Osteoblast (primary cell): ENCODE measurements around the gene CPA1. TPM values are rescaled to one million over a fixed set of nuclear protein-coding genes. Genes with fewer than 3 reads are reported as not detected.
A peak's percentile ranks its signal among the peaks of the same experiment; 100 is the strongest.

ENCODE experiments used
- DNase-seq: peaks from one replicate; pipeline ENCODE4 v3.0.0; 2011; ENCODE audit warnings: low spot score, mixed read lengths; ENCODE audit not compliant: insufficient read length; ENCODE audit errors: missing footprints
- H2AFZ ChIP-seq: 2 replicates; pipeline ENCODE4 v1.6.0; 2011; ENCODE audit warnings: mild to moderate bottlenecking, low read length
- H3K27ac ChIP-seq: 2 replicates; pipeline ENCODE4 v1.5.1; 2011; ENCODE audit warnings: mild to moderate bottlenecking, low read depth, low read length, moderate library complexity
- H3K27me3 ChIP-seq: 2 replicates; pipeline ENCODE4 v1.6.0; 2012; ENCODE audit warnings: mild to moderate bottlenecking, control low read depth, inconsistent platforms, low read length, moderate library complexity; ENCODE audit not compliant: insufficient read depth
- H3K36me3 ChIP-seq: 2 replicates; pipeline ENCODE4 v1.5.1; 2011; ENCODE audit warnings: mild to moderate bottlenecking, low read length, control low read depth, moderate library complexity; ENCODE audit not compliant: insufficient read depth
- H3K4me1 ChIP-seq: 2 replicates; pipeline ENCODE4 v1.5.1; 2011; ENCODE audit warnings: mild to moderate bottlenecking, low read length, control low read depth, moderate library complexity; ENCODE audit not compliant: insufficient read depth
- H3K4me2 ChIP-seq: 2 replicates; pipeline ENCODE4 v1.6.0; 2011; ENCODE audit warnings: mild to moderate bottlenecking, low read length; ENCODE audit not compliant: insufficient read depth
- H3K4me3 ChIP-seq: fragments of 200-600 bp; sonication (generic); 3 replicates; pipeline ENCODE4 v1.5.1; 2012; ENCODE audit warnings: mild to moderate bottlenecking, low read length, inconsistent platforms; ENCODE audit not compliant: insufficient read depth
- H3K79me2 ChIP-seq: 2 replicates; pipeline ENCODE4 v1.6.0; 2012; ENCODE audit warnings: mild to moderate bottlenecking, low read length, control low read depth, inconsistent platforms; ENCODE audit not compliant: insufficient read depth
- H3K9me3 ChIP-seq: 2 replicates; pipeline ENCODE4 v1.5.1; 2011; ENCODE audit warnings: low read depth, low read length, control low read depth
- H4K20me1 ChIP-seq: 2 replicates; pipeline ENCODE4 v1.6.0; 2012; ENCODE audit warnings: mild to moderate bottlenecking, low read length, control low read depth; ENCODE audit not compliant: insufficient read depth
- total RNA-seq: library from RNA; depleted of rRNA; stranded (reverse); fragments of >200 nt; gene quantifications from 2 replicates; pipeline ENCODE4 v1.2.3, GENCODE V29; 2012
- TF ChIP-seq, protein P1 (sequence below): IDR thresholded peaks from 2 replicates; pipeline ENCODE4 v1.5.1; 2011; ENCODE audit warnings: mild to moderate bottlenecking, low read depth, low read length, moderate library complexity; ENCODE audit errors: extremely low read depth

CPA1 gene
- total RNA-seq, 1 donor, result 1.1 TPM

DNA sequence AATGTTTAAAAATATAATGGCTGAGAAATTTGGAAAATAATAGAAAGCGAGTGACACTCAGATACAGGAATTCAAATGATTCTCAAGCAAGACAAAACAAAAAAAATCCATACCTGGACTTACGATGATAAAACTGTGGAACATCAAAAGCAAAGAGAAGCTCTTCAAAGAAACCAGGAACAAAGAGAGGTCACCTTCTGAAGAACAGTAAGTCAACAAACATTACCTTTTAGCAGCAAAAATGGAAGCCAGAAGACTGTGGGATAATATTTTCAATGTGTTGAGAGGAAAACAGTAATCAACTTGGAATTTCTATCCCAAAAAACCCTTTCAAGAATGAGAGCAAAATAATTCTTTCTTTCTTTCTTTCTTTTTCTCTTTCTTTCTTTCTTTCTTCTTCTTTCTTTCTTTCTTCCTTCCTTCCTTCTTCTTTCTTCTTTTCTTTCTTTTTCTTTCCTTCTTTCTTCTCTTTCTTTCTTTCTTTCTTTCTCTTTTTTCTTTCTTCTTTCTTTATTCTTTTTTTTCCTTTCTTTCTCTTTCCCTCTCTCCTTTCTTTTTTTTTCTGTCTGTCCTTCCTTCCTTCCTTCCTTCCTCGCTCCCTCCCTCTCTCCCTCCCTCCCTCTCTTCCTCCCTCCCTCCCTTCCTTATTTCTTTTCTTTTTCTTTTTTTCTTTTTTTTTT is 37.5 kb upstream of the CPA1 start:
- H3K27me3 ChIP-seq, result no peaks in the 10 kb centered on the region
- no peaks in the 10 kb centered on the region for H3K4me1 ChIP-seq
- no peaks in the 10 kb centered on the region for H4K20me1 ChIP-seq
- no peak overlapping the region for H3K27ac ChIP-seq
- H3K4me3 ChIP-seq, result no peak overlapping the region
- H3K79me2 ChIP-seq, result no peaks in the 10 kb centered on the region
- TF ChIP-seq, protein P1, sequence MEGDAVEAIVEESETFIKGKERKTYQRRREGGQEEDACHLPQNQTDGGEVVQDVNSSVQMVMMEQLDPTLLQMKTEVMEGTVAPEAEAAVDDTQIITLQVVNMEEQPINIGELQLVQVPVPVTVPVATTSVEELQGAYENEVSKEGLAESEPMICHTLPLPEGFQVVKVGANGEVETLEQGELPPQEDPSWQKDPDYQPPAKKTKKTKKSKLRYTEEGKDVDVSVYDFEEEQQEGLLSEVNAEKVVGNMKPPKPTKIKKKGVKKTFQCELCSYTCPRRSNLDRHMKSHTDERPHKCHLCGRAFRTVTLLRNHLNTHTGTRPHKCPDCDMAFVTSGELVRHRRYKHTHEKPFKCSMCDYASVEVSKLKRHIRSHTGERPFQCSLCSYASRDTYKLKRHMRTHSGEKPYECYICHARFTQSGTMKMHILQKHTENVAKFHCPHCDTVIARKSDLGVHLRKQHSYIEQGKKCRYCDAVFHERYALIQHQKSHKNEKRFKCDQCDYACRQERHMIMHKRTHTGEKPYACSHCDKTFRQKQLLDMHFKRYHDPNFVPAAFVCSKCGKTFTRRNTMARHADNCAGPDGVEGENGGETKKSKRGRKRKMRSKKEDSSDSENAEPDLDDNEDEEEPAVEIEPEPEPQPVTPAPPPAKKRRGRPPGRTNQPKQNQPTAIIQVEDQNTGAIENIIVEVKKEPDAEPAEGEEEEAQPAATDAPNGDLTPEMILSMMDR, result no peak
- no peaks in the 10 kb centered on the region for H3K36me3 ChIP-seq
- H3K9me3 ChIP-seq, result no peaks in the 10 kb centered on the region
- no peak overlapping the region for H3K4me2 ChIP-seq
- H2AFZ ChIP-seq, result no peak overlapping the region
- no peak for DNase-seq

DNA sequence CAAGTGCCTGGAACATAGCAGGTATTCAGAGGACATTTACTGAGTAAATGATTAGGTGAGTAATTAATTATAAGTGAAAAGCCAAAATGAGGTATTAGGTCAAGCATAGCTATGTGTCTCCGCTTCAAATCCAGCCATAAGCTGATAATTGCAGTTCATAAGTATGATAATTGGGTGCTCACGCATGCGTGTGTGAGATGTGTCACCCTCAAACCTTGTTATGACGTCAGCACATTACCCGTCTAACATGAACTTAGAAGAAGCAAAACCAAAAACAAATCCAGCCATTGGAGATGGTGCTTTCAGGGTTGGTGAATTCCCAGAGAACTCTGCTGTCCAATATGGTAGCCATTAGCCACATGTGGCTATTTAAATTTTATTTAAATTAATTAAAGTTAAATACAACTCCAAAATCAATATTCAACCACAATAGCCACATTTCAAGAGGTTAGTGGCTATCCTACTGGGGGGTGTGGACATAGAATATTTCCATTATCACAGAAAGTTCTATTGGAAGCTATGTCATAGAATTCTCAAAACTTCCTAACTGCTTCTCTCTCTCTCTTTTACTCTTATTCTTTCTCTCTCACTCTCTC is 35.9 kb upstream of the CPA1 start, which contains the start of gene CPA5:
Gene CPA5, plus strand, starts transcription at position 546 of the 596 bp plus-strand sequence. CDS start 1,670 bp downstream, outside the sequence.
- H3K79me2 ChIP-seq, result no peaks in the 10 kb centered on the region
- H3K9me3 ChIP-seq, result no peaks in the 10 kb centered on the region
- no peak within 1 kb of the TSS for H3K4me2 ChIP-seq
- H3K36me3 ChIP-seq, result no peaks in the 10 kb centered on the region
- no peaks in the 10 kb centered on the region for H3K27me3 ChIP-seq
- no peak for DNase-seq
- no peaks in the 10 kb centered on the region for H3K4me1 ChIP-seq
- no peak within 1 kb of the TSS for H3K4me3 ChIP-seq
- H3K27ac ChIP-seq, result no peak within 1 kb of the TSS
- peak within 1 kb of the TSS; percentile 54 for H2AFZ ChIP-seq
- TF ChIP-seq, protein P1, result no peak
- no peaks in the 10 kb centered on the region for H4K20me1 ChIP-seq

DNA sequence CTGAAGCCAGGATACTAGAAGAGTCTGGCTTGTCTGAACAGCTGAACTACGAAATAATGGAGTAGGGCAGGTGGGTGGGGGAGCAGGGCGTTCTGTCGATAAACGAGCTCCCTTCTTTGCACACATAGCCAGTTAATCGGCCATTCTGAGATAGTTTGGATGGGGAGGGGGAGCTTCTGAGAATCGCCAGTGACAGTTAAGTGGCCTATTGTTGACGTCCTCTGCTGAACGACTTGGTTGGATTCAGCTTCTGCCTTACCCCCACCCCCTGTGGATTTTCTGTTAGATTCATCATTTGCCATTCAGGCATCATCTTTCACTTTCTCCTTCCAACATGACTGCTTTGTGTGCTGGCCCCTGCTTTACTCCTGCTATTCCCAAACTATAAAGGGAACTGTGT is 35.2 kb upstream of the CPA1 start:
- TF ChIP-seq, protein P1, result no peak
- no peaks in the 10 kb centered on the region for H3K79me2 ChIP-seq
- H3K27ac ChIP-seq, result no peak overlapping the region
- H3K4me2 ChIP-seq, result no peak overlapping the region
- H4K20me1 ChIP-seq, result no peaks in the 10 kb centered on the region
- no peak overlapping the region for H3K4me3 ChIP-seq
- H2AFZ ChIP-seq, result peak overlapping the region; percentile 54
- no peaks in the 10 kb centered on the region for H3K27me3 ChIP-seq
- DNase-seq, result no peak
- no peaks in the 10 kb centered on the region for H3K4me1 ChIP-seq
- H3K9me3 ChIP-seq, result no peaks in the 10 kb centered on the region
- no peaks in the 10 kb centered on the region for H3K36me3 ChIP-seq

DNA sequence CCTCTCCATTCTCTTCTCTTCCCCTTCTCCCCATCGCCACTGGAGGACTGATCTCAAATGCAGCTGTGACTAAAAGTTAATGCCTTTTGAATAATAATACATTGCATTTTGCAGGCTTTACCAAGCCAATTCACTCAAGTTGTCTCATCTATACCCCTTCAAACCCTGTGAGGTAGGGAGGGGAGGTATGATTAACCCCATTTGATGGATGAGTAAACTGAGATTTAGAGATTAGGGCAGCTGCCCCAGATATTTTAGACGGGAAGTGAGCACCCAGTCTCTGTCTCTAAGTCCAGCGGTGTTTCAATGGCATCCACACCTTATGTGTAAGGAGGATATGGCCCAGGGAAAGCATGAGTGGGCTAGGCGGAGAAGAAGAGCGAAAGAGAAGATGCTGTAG is 34.6 kb upstream of the CPA1 start:
- DNase-seq, result no peak
- Histone ChIP-seq H4K20me1 (no peaks in the 10 kb centered on the region), H3K79me2 (no peaks in the 10 kb centered on the region), H3K36me3 (no peaks in the 10 kb centered on the region), H3K27ac (no peak overlapping the region), H3K9me3 (no peaks in the 10 kb centered on the region), H2AFZ (no peak overlapping the region), H3K27me3 (no peaks in the 10 kb centered on the region), H3K4me3 (no peak overlapping the region), H3K4me1 (no peaks in the 10 kb centered on the region), H3K4me2 (no peak overlapping the region)
- TF ChIP-seq, protein P1, result no peak
